ENCODE results near the gene PHACTR3.

GRCh38 chr20:59772931-59773913, 168.9 kb downstream of the PHACTR3 start:
- no peak for TF ChIP-seq MAZ (IDR thresholded peaks at IDR 0.05; ENCODE audit: borderline replicate concordance, low read depth, low read length)
- TF ChIP-seq, protein P1, sequence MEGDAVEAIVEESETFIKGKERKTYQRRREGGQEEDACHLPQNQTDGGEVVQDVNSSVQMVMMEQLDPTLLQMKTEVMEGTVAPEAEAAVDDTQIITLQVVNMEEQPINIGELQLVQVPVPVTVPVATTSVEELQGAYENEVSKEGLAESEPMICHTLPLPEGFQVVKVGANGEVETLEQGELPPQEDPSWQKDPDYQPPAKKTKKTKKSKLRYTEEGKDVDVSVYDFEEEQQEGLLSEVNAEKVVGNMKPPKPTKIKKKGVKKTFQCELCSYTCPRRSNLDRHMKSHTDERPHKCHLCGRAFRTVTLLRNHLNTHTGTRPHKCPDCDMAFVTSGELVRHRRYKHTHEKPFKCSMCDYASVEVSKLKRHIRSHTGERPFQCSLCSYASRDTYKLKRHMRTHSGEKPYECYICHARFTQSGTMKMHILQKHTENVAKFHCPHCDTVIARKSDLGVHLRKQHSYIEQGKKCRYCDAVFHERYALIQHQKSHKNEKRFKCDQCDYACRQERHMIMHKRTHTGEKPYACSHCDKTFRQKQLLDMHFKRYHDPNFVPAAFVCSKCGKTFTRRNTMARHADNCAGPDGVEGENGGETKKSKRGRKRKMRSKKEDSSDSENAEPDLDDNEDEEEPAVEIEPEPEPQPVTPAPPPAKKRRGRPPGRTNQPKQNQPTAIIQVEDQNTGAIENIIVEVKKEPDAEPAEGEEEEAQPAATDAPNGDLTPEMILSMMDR (IDR thresholded peaks at IDR 0.05), result no peak

All from A549 (cell line).